GM15510 (cell line): ENCODE results near the gene STRAP.

ENCODE experiments used
- POLR2A ChIP-seq: IDR thresholded peaks from 3 replicates; pipeline ENCODE4 v1.6.1; 2011; ENCODE audit warnings: borderline replicate concordance; ENCODE audit not compliant: insufficient read length; ENCODE audit errors: extremely low read depth

STRAP gene

DNA sequence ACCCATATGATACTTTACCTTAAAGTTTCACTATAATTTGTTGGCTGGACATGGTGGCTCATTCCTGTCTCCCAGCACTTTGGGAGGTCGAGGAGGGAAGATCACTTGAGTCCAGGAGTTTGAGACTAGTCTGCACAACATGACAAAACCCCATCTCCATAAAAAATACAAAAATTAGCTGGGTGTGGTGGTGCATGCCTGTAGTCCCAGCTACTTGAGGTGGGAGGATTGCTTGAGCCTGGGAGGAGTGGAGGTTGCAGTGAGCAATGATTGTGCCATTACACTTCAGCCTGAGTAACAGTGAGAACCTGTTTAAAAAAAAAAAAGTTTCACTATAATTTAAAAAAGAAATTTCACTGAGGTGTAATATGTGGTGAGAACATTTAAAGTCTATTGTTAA, 50.1 kb downstream of the STRAP start:
- no peak for TF ChIP-seq POLR2A

GRCh38 chr12:15932971-15933370, 50.8 kb downstream of the STRAP start:
- TF ChIP-seq POLR2A = no peak

DNA sequence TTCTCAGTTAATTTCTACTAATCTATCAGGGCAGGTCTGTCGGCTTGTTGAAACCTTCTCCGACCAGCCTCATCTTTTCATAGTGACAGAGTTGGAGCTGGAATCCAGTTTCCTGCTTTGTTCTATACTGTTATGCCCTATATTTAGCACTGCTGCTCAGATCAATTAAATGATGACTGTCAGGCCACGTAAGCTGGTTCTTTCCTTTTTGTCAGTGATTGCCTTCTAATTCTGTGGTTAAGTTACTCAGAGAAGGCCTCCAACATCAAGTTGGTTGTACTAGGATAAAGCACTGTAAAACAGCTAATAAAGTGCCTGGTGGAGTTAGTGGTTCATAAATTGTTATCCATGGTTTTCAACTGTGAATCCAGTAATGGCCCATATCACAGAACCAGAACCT, 51.6 kb downstream of the STRAP start:
- no peak for TF ChIP-seq POLR2A

DNA sequence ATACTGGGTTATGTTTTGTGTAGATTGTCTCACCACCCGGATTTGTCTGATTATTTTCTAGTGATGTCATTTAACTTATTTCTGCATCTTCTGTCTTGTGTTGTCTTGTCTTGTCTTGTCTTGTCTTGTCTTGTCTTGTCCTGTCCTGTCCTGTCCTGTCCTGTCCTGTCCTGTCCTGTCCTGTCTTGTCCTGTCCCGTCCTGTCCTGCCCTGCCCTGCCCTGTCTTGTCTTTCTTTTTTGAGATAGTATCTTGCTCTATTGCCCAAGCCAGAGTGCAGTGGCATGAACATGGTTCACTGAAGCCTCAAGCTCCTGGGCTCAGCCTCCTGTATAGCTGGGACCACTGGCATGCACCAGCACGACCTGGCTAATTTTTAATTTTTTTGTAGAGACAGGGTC, 54.6 kb downstream of the STRAP start:
- no peak for TF ChIP-seq POLR2A

GRCh38 chr12:15937902-15938301, 55.7 kb downstream of the STRAP start:
- TF ChIP-seq POLR2A = no peak

DNA sequence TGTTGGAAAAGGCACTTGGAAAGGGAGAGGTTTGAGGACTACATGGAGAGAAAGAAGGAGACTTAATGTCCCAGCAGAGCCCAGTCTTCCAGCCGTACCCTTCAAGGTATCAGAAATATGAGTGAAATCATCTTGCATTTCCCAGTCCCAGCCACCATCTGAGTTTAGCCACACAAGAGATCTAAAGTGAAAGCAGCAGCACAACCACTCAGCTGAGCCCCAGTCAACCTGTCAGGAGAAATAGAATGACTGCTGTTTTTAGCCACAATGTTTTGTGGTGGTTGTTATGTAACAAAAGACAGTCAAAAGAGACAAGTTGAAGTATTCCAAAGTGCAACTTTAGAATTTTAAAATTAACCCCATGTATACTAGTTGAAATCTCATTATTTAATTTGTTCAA, 56.9 kb downstream of the STRAP start:
- no peak for TF ChIP-seq POLR2A

GRCh38 chr12:15942475-15942874, 60.3 kb downstream of the STRAP start:
- TF ChIP-seq POLR2A = no peak
